ENCODE measurements around the gene USP48.
A peak's percentile ranks its signal among the peaks of the same experiment; 100 is the strongest.
"Not testable (repeated sequence)": the region's sequence is repeated elsewhere in the genome, so short reads cannot be mapped to it uniquely, and the experiment has no call there.

The USP48 gene, protein sequence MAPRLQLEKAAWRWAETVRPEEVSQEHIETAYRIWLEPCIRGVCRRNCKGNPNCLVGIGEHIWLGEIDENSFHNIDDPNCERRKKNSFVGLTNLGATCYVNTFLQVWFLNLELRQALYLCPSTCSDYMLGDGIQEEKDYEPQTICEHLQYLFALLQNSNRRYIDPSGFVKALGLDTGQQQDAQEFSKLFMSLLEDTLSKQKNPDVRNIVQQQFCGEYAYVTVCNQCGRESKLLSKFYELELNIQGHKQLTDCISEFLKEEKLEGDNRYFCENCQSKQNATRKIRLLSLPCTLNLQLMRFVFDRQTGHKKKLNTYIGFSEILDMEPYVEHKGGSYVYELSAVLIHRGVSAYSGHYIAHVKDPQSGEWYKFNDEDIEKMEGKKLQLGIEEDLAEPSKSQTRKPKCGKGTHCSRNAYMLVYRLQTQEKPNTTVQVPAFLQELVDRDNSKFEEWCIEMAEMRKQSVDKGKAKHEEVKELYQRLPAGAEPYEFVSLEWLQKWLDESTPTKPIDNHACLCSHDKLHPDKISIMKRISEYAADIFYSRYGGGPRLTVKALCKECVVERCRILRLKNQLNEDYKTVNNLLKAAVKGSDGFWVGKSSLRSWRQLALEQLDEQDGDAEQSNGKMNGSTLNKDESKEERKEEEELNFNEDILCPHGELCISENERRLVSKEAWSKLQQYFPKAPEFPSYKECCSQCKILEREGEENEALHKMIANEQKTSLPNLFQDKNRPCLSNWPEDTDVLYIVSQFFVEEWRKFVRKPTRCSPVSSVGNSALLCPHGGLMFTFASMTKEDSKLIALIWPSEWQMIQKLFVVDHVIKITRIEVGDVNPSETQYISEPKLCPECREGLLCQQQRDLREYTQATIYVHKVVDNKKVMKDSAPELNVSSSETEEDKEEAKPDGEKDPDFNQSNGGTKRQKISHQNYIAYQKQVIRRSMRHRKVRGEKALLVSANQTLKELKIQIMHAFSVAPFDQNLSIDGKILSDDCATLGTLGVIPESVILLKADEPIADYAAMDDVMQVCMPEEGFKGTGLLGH

DNA sequence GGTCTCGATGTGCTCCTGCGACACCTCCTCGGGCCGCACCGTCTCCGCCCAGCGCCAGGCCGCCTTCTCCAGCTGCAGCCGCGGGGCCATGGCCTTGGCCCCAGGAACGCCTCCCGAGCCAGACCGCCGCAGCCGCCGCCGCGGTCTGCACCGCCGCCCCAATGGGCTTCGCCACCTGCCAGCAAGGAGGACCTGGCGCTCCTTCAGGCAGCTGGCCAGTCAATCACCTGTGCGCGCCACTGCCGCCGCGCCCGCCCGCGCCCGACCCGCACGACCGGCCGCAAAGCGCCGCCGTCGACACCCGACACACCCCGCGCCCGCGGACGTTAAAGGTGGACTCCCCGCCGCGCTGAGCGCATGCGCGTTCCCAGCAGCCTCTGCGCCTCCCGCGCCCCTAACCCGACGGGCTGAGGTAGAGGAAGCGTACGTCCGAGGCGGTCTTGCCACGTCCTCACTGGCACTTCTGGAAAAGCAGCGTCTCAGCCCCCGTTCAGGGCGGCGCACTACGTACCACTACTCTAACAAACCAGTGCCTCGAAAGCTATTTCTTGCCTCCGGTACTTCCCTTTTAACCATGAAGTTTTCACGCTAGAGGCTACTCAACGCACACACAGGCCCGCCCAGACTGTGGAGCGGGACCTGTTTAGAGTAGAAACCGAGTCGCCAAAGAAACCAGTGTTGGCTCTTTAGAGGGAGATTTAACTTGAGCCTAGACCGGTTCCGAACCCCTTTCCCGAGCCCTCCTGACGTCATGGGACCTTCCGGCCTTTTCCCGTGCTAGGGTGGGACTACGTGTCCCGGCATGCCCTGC lies at the start of gene USP48:
USP48 (minus strand) TSS at position 282 of the 811 bp plus-strand sequence; CDS start at position 90, 192 bp downstream.
- DNase-seq (ENCODE audit: low read depth, low spot score) = peak; percentile 99

DNA sequence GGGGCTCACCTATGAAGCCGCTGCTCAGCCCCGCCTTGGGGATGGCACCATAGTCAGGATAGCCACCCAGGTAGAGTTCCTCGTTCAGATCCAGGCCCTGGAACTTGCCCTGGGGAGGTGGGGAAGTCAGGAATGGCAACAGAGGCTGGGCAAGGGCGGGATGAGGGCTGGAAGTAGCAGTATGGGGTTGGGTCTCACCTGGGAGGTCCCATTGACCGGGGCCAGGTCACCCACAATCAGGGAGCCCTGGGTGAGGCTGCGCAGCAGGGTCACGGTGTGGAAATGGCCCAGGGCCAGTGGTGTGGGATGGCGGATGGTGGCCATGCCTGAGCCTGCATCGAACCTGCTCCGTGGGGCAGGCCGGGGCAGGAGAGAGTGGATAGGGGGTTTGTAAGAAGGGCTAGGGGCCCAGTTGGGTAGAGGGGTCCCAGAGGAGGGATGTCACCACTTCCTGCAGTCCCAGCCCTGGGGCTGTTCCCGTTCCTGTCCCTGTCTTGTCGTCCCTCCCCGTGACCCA lies 48.6 kb upstream of the USP48 start:
- DNase-seq (ENCODE audit: low read depth, low spot score) = no peak

DNA sequence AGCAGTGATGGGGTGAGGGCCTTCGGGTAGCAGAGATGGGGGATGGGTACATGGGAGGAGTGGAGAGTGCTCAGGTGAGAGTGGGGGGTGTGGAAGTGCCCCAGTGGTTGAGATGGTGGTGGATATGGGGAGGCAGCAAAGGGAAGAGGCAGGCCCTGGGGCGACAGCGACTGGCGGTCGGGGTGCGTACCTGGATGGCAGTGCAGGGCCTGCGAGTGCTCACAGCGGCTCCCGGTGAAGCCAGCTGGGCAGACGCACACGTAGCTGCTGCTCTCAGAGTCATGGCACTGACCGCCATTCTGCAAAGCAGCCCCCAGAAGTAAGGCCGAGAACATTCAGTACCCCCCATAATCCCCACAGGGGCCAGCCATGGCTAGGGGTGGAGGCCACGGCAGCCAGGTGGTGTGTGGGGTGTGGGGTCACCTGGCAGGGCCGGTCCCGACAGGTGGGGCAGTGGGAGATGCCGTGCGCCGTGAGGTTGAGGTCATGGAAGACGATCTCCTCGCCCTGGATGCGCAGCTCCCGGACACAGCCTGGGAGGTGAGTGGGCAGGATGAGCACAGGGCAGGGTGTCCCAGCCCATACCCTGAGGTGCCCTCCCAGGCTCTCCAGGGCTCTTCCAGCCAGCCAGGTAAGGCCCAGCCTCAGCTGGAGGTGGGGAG lies 48.0 kb upstream of the USP48 start:
- no peak for DNase-seq (ENCODE audit: low read depth, low spot score)

DNA sequence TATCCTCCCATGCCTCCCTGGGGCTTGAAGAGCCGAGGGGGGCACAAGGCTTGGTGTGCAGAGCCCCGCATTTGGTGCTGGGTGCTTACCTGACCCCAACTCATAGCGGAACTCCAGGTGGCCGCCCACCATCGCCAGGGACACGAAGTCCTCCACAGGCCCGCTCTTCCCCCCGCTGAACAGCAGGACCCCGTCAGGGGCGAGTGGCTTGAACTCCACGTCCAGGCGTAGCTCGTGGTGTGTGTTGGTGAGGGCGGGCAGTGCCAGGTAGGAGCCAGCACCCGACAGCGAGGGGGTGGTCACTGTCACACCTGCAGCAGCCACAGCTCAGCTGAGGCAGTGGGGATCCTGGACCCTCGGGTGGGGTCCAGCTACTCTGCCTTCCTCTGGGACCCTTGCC lies 46.3 kb upstream of the USP48 start:
- DNase-seq (ENCODE audit: low read depth, low spot score) = no peak

DNA sequence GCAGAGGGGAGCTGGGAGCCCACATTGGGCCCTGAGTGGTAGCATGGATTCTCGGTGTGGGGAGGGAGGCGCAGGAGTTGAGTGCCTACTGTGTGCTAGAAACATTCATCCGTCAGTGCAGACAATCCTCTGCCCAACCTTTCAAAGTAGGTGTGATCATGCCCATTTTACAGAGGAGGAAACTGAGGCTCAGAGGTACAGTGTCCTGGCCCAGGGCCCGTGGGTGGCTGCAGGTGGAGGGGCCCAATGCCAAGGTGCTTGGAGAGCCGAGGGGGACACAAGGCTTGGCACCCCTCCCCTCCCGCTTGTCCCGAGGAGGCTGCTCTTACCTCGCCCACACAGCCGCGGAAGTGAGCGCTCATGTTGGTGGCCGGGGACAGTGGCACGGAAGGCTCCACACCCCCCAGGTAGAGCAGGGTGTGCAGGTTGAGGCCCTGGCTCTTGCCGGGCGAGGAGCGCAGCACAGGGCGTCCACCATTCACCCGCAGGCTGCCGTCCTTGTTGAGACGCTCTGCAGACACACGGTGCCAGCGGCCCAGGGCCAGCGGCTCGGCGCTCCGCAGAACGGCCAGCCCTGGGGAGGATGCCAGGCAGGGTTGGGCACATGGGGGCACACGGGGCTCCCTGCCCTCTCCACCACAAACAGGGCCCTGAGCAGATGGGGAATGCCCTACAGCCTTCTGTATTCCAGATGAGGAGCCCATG lies 45.7 kb upstream of the USP48 start:
- DNase-seq (ENCODE audit: low read depth, low spot score) = no peak

DNA sequence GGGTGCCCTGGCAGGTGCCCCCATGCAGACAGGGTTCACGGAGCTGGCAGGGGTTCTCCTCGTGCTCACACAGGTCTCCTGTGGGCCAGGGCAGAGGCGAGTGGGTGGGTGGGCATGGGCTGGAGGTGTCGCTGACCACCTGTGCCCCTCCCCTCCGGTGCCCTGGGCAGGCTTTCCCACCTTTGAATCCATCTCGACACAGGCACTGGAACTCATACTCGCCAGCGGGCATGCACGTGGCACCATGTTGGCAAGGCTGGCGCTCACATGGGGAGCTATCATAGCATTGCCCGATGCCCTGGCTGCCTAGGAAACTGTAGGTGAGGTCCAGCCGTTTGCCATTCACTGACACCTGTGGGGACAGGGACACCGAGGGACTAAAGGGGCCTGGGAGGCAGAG lies 45.1 kb upstream of the USP48 start:
- no peak for DNase-seq (ENCODE audit: low read depth, low spot score)

DNA sequence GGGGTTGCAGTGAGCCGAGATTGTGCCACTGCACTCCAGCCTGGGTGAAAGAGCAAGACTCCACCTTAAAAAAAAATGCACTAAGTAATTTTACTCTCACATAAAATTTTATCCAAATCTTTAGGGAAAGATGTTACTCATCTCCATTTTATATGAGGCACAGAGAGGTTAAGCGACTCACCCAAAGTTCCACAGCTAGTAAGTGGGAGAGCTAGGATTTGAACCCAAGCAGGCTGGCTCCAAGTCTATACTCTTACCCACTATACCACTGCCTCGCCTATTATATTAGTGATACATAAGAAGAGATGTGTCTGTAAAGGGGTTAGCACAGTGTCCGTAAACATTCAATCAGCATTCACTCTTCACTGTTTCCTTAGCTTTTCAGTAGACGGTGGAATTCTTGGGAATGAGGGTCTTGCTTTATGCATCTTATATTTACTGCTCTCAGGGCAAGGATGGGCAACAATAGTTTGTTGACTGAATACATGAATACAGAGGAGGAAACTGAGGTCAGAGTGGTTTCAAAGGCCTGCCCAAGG lies 44.3 kb upstream of the USP48 start:
- no peak for DNase-seq (ENCODE audit: low read depth, low spot score)

DNA sequence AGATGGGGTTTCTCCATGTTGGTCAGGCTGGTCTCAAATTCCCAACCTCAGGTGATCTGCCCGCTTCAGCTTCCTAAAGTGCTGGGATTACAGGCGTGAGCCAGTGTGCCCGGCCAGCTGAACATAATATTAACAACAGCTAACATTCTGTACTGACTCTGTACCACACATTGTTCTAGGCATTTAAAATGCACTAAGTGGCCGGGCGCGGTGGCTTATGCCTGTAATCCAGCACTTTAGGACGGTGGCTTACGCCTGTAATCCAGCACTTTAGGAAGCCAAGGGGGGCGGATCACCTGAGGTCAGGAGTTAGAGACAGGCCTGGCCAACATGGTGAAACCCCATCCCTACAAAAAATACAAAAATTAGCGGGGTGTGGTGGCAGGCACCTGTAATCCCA lies 43.7 kb upstream of the USP48 start:
- DNase-seq (ENCODE audit: low read depth, low spot score) = not testable (repeated sequence)

DNA sequence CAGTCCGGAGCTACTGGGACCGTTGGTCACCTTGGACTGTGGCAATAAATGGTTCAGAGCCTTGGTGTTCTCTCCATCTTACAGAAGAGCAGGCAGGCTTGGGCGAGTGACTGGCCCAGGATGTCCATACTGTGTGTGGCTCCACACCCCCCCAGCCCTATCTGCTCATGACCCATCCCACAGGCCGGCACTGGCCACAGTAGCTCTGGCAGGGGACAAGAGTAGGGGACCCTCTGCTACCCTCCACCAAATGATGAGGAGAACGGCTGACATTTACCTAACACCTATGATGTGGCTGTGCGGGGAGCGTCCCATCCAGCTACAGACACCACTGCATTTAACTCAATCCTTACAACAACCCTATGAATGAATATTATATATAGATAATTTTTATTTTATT lies 42.4 kb upstream of the USP48 start:
- no peak for DNase-seq (ENCODE audit: low read depth, low spot score)

DNA sequence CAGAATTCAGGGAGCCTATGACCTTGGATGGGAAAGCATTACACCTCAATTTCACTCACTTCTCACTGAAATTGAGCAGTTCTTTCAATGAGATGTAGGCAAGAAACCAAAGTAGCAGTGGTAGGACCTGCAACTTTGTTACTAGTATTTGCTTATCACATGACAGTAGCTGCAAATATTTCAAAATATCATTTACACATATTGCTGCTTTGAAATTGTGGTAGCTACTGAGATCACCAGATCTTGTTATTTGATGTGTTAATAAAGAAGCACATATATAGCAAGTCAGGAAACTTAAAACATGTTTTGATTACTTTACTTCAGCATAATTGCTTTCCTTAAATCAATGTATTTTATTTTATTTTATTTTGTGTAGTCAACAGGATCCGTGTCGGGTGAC lies 42.0 kb upstream of the USP48 start:
- DNase-seq (ENCODE audit: low read depth, low spot score) = no peak

DNA sequence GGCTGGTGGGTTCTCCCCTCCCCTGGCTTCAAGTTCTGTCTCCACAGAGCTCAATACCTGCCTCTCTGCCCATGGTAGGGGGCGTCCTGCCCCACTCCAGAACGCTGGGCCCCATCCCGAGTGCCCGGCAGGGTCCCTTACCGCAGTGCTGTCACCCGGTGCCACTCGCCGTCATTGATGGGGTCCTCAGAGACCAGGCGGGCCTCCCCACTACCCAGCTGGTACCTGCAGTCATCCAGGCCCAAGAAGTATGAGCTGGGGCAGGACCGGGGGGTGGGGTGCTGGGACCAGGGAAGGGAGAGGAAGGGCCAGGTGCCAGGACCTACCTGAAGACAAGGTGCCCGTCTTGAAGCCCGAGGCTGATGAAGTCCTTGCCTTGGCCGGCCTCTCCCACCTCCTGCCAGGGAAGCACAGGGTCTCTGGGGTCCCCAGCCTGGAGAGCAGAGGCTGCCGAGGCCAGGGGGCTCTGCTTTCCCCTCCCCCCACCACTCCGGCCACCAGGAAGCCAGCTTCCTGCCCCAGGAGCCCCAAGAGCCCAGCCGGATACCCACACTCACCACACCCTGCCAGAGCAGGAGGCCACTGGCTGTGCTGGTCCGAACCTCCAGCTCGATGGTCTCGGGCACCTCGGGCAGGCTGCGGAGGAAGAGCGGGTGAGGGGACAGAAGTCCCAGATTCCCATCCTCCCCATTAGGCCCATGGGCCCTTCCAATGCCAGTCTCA lies 41.2 kb upstream of the USP48 start:
- no peak for DNase-seq (ENCODE audit: low read depth, low spot score)

DNA sequence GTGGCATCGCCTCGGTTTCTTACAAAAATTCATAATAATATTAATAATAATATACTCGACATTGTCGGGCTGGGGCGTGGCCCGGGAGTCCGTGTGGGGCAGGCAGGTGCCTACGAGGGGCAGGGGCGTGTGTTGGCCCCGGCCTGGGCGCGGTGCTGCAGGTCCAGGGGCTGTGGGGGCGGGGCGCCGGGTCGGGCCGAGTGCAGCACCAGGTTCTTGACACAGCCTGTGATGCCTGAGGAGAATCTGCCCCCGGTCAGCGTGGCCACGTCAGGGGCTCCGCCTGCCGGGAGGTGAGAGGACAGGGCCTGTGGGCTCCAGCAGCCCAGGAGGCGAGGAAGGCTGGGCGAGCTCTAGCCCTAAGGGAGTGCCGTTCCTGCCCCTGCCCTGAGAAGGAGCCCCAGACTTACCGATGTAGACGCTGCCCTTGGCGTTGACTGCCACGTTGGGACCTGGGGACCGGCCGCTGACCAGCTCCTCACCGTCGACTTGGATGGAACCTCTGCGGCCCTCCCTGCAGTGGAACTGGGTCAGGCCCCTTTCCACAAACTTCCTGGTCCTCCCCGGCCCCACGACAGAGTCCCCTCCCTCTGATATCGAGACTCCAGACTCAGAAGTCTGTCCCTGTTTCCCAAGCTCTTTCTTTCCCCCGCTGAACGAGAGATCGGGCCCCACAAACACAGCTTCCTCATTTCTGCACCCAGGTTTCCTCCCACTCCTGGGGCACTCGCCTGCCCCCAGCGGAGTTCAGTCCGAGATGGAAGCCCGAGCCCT lies 40.4 kb upstream of the USP48 start:
- DNase-seq (ENCODE audit: low read depth, low spot score) = no peak

DNA sequence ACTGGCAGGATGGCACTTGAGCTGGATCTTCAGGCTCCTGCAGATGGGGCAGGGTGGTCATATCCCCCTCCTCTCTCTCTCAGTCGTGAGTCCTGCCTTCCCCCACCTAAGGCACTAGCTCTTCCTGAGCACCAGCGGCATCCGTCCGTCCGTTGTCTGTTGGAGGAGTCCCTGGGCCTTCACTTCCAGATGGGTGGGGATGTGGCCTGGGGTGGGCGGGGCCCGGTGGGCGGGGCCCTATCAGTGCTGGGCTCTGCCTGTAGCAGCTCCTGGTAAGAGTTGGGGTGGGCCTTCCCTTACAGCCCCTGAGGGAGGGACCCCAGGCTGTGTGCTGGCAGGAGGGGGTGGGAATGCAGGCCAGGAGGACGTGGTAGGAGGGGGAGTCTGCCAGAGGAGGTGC lies 39.4 kb upstream of the USP48 start:
- peak; percentile 28 for DNase-seq (ENCODE audit: low read depth, low spot score)

DNA sequence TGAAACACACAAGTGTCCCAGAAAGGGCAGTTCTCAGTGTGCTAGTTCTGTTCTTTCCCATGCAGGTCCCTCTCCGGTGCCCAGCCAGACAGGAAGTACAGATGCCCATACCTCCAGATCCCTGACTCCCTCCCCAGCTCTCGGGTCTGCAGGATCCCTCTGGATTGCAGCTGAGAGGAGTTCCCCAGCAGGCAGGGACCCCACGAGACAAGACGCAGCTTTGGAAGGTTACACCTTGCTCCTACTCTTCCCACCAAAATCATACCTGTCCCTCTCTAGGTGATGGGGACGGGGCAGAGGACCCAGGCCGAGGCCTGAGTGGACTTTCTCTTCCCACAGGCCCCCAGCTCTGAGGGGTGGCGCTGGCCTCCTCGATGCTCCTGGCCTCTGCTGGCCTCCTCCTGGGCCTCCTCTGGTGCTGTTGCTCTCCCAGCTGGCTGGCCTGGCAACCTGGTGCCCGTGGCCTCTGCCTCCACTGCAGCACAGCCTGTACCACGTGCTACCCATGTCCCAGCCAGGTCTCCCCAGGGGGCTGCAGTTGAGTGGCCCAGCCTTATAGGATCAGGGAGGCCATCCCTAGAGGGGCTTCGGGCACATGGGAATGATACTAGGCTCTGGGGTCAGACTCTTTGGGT lies 38.6 kb upstream of the USP48 start:
- DNase-seq (ENCODE audit: low read depth, low spot score) = no peak

DNA sequence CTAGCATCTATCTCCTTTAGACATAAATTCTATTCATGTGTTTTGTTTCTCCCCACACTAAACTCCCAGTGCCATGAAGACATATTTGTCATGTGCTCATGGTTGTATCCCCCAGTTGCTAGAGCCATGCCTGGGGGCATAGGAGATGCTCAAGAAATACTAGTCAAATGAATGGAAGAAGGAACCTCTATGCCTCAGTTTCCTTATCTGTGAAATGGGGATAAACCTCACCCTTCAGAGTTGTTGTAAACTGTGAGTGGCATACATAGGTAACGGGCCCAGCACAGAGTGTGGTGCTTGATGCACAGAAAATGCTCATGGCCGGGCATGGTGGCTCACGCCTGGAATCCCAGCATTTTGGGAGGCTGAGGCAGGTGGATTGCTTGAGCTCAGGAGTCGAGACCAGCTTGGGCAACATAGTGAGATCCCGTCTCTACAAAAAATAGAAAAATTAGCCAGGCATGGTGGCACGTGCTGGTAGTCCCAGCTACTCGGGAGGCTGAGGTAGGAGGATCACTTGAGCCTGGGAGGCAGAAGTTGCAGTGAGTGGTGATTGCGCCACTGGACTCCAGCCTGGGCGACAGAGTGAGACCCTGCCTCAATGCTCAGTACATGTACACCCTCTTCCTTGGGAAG lies 37.8 kb upstream of the USP48 start:
- no peak for DNase-seq (ENCODE audit: low read depth, low spot score)

DNA sequence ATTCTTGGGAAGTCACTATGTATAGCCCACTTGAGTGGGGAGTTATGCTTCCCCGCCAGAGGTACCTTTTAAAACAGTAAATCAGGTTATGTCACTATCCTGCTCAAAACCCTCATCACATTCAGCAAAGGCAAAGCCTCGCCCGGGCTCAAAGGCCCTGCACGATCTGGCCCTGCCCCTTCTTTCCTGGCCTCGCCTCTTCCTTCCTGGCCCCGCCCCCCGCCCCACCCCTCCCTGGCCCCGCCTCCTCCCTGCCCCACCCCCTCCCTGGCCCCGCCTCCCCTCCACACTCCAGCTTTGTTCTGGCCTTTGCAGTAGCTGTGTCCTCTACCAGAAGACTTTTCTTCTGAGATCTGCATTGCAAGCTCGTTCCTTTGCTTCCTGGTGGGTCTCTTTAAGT lies 35.7 kb upstream of the USP48 start:
- DNase-seq (ENCODE audit: low read depth, low spot score) = peak; percentile 40

DNA sequence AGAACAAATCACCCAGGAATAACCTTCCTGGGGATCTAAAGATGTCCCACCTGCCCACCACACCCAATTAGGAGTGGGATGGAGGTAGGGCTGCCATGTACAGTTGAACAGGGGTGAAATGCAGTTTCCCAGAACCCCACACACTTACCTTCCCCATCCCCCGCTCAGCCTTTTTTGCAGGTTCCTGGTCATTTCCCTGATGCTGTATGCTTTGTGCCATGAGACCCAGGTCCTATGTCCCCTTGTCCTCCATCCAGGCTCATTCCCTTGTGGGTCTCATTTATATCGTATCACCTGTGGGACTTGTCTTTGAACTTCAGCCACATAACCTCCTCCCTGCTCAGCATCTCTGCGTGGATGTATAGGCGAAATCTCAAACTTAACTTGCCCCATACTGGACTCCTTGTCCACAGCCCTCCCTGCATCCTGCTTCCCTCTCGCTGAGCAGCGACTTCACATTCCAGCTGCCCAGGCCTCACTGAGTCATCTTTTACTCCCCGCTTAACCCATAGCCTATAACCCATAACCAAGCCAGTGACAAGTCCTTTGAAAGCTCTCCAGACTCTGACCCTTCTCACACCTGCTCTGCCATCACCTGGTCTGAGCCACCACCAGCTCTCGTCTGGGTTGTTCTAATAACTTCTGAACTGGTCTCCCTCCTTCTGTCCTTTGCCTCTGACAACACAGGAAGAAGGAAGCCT lies 33.8 kb upstream of the USP48 start:
- no peak for DNase-seq (ENCODE audit: low read depth, low spot score)

Measured in ELF-1 (cell line).